Smooth muscle cell of bladder (primary cell): Measurements from ENCODE around the gene HAND2. TPM values are rescaled to one million over a fixed set of nuclear protein-coding genes. Genes with fewer than 3 reads are reported as not detected.

ENCODE experiments used
- total RNA-seq: library from RNA; depleted of rRNA; stranded (reverse); fragments of >200 nt; gene quantifications from 2 replicates; pipeline ENCODE4 v1.2.3, GENCODE V29; 2014

The HAND2 gene
- total RNA-seq: 79.9 and 163 TPM in 2 replicates

DNA sequence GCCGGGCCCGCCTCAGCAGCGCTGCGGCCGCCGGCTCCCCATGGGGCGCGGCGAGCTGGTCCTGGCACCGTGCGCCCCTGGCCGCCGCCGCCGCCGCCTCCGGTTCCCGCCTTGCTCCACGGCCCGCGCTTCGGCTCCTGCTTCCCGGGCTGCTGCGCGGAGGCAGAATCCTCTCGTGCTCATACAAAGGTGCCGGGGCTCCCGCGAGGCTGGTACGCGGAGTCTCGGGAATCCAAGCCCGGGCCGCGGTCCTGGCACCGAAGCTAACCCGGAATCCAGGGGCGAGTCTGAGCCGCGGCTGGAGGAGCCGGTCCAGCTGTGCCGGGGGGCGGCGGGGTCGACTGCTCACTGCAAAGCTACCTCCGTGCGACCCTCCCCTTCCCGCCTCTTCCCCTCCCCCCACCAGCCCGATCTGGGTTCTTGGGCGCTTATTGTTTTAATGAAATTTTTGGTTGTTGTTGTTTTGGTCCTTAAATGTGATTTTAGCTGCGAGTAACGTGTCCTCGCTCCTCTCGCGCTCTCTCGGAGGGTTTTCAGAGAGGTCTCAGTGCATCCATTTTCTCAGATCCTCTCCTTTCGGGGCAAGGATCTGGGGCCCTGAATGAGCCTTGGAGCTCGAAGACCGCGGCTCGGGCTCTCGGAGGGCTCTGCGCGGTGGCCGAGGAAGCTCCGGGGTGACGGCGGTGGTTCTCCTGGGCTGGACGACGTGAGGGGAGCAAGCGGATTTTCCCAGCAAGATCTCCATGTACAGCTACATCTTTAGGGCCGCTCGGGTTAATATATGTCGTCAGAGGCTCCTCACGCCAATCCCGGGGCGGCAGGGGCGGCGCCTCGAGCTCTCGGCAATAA lies at the start of gene HAND2:
Gene HAND2 (minus strand): TSS at position 753 of the 849 bp plus-strand sequence. CDS start 940 bp downstream, outside the sequence.

Other genes with a start within 250 kb of the HAND2 start
- 36.1 and 62.6 TPM in 2 replicates for gene HMGB2, start 195.9 kb downstream of the HAND2 start, total RNA-seq
- 12.7 and 30.4 TPM in 2 replicates for gene SAP30, start 159.3 kb downstream of the HAND2 start, total RNA-seq
- 0.85 and 3.8 TPM in 2 replicates for gene SCRG1, start 131.1 kb downstream of the HAND2 start, total RNA-seq